ENCODE results near the gene PRPF40B. TPM values are rescaled to one million over a fixed set of nuclear protein-coding genes. Genes with fewer than 3 reads are reported as not detected.

Gene PRPF40B
- total RNA-seq, 1 donor from 2014 or later: 18.1 TPM

- Histone ChIP-seq H3K27me3 (peaks cover 13% of the 10 kb centered on the region), H3F3A (ENCODE audit: low read depth) (peaks cover 42% of the 10 kb centered on the region), H3K4me1 (peaks cover 12% of the 10 kb centered on the region), H3K9me3 (ENCODE audit: low read depth) (no peaks in the 10 kb centered on the region), H3K4me2 (peak overlapping the region; percentile 91), H2AFZ (replicated peaks) (peak overlapping the region; percentile 90), H4K20me1 (ENCODE audit: low read depth) (no peaks in the 10 kb centered on the region), H3K36me3 (no peaks in the 10 kb centered on the region), H3K79me2 (ENCODE audit: low read depth) (no peaks in the 10 kb centered on the region), H3K9ac (no peak overlapping the region), H3K4me3 (peak overlapping the region; percentile 77), H3K27ac (no peak overlapping the region)
- H3K27me3 Mint-ChIP-seq (ENCODE audit: insufficient read depth, low read depth): peaks cover 14% of the 10 kb centered on the region
- H3K36me3 Mint-ChIP-seq: no peaks in the 10 kb centered on the region
- peak overlapping the region; percentile 92 for H3K4me3 Mint-ChIP-seq
- no peak overlapping the region for H3K27ac Mint-ChIP-seq
- no peaks in the 10 kb centered on the region for H3K9me3 Mint-ChIP-seq
- DNase-seq (ENCODE audit: low spot score): no peak
- H3K4me1 Mint-ChIP-seq: peaks cover 24% of the 10 kb centered on the region
- TF ChIP-seq EZH2 (IDR thresholded peaks at IDR 0.05) (no peak), CTCF (IDR thresholded peaks at IDR 0.05) (no peak), EZH2phosphoT487 (IDR thresholded peaks at IDR 0.05) (no peak)
Measured at GRCh38 chr12:49621651-49622500, 1.5 kb upstream of the PRPF40B start.

- Histone ChIP-seq H3K4me2 (peak overlapping the region; percentile 91), H3K79me2 (ENCODE audit: low read depth) (no peaks in the 10 kb centered on the region), H4K20me1 (ENCODE audit: low read depth) (no peaks in the 10 kb centered on the region), H3K9me3 (ENCODE audit: low read depth) (no peaks in the 10 kb centered on the region), H2AFZ (replicated peaks) (peak overlapping the region; percentile 90), H3K4me3 (peak overlapping the region; percentile 77), H3F3A (ENCODE audit: low read depth) (peaks cover 42% of the 10 kb centered on the region), H3K4me1 (peaks cover 12% of the 10 kb centered on the region), H3K27me3 (peaks cover 13% of the 10 kb centered on the region), H3K9ac (no peak overlapping the region), H3K36me3 (no peaks in the 10 kb centered on the region), H3K27ac (no peak overlapping the region)
- Mint-ChIP-seq H3K9me3 (no peaks in the 10 kb centered on the region), H3K27me3 (ENCODE audit: insufficient read depth, low read depth) (peaks cover 12% of the 10 kb centered on the region), H3K36me3 (no peaks in the 10 kb centered on the region), H3K4me3 (peak overlapping the region; percentile 92), H3K4me1 (peaks cover 24% of the 10 kb centered on the region), H3K27ac (peak overlapping the region; percentile 28)
- TF ChIP-seq EZH2 (IDR thresholded peaks at IDR 0.05): no peak
- TF ChIP-seq EZH2phosphoT487 (IDR thresholded peaks at IDR 0.05): no peak
- no peak for TF ChIP-seq CTCF (IDR thresholded peaks at IDR 0.05)
- DNase-seq (ENCODE audit: low spot score): peak; percentile 58
Measured at GRCh38 chr12:49622501-49623141, 740 bp upstream of the PRPF40B start.

GRCh38 chr12:49624921-49625577, 1.7 kb downstream of the PRPF40B start:
- Histone ChIP-seq H4K20me1 (ENCODE audit: low read depth) (no peaks in the 10 kb centered on the region), H3K79me2 (ENCODE audit: low read depth) (no peaks in the 10 kb centered on the region), H3K27me3 (peaks cover 13% of the 10 kb centered on the region), H3K27ac (no peak overlapping the region), H3K9me3 (ENCODE audit: low read depth) (no peaks in the 10 kb centered on the region), H3F3A (ENCODE audit: low read depth) (peaks cover 42% of the 10 kb centered on the region), H3K4me2 (no peak overlapping the region), H3K36me3 (no peaks in the 10 kb centered on the region), H2AFZ (replicated peaks) (no peak overlapping the region), H3K4me1 (peaks cover 12% of the 10 kb centered on the region), H3K9ac (no peak overlapping the region), H3K4me3 (no peak overlapping the region)
- no peaks in the 10 kb centered on the region for H3K36me3 Mint-ChIP-seq
- no peak for DNase-seq (ENCODE audit: low spot score)
- peak overlapping the region; percentile 51 for H3K27ac Mint-ChIP-seq
- H3K9me3 Mint-ChIP-seq: no peaks in the 10 kb centered on the region
- peaks cover 24% of the 10 kb centered on the region for H3K4me1 Mint-ChIP-seq
- TF ChIP-seq EZH2phosphoT487 (IDR thresholded peaks at IDR 0.05) (no peak), EZH2 (IDR thresholded peaks at IDR 0.05) (no peak), CTCF (IDR thresholded peaks at IDR 0.05) (no peak)
- peaks cover 7% of the 10 kb centered on the region for H3K27me3 Mint-ChIP-seq (ENCODE audit: insufficient read depth, low read depth)
- peak overlapping the region; percentile 71 for H3K4me3 Mint-ChIP-seq

Measured in neural progenitor cell (in vitro differentiated cells).